NCI-H2227 (cell line): Measurements from ENCODE around the gene LAPTM4A.

Experiments
- DNase-seq: peaks from one replicate; lab custom pipeline; 2025; ENCODE audit not compliant: unreplicated experiment; lab: John Stamatoyannopoulos, UW

Gene LAPTM4A

GRCh38 chr2:19988600-19988999 is 62.8 kb downstream of the LAPTM4A start:
- no peak for DNase-seq

DNA sequence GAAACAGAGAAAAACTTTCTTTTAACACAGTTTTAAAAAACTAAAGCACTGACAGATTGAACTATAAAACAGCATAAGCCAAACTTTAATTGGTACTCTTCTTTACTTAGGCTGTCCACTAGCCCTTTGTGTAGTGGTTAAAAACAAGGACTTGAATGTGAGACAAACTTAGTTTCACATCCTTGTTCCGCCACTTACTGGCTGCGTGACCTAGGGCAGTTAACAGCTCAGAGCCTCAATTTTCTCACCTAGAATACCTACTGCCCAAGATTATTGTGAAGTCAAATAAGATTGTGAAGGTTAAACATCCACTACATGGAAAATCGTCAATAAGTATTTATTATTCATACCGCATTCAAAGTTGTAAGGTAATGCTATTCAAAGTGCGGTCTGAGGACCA is 63.5 kb downstream of the LAPTM4A start:
- no peak for DNase-seq
